Right atrium auricular region (tissue), 2 donors: ENCODE measurements around the gene MAGI2. TPM values are rescaled to one million over a fixed set of nuclear protein-coding genes. Genes with fewer than 3 reads are reported as not detected.

ENCODE experiments used
- DNase-seq: peaks from one replicate; pipeline ENCODE4 v3.0.0-alpha.2; 2019; ENCODE audit warnings: low spot score
- H3K27ac ChIP-seq, 2 donors: fragments of 200-600 bp; sonication (generic); 1 replicate in 1 of 2; 2 replicates in 1 of 2; pipeline ENCODE4 v1.5.1; 2016 to 2019
- H3K27me3 ChIP-seq, 2 donors: fragments of 200-600 bp; sonication (generic); one replicate each; pipeline versions ENCODE4 v1.5.1 to v1.6.0; 2017 to 2019
- H3K36me3 ChIP-seq: fragments of 200-600 bp; sonication (generic); one replicate; pipeline ENCODE4 v1.5.1; 2016
- H3K4me1 ChIP-seq, 2 donors: fragments of 200-600 bp; sonication (generic); one replicate each; pipeline versions ENCODE4 v1.5.1 to v1.6.0; 2017 to 2019
- H3K4me3 ChIP-seq, 2 donors: fragments of 200-600 bp; sonication (generic); 1 replicate in 1 of 2; 2 replicates in 1 of 2; pipeline ENCODE4 v1.5.1; 2017 to 2019; ENCODE audit warnings: mild to moderate bottlenecking in 1 of 2, moderate library complexity in 1 of 2
- H3K9me3 ChIP-seq, 2 donors: fragments of 200-600 bp; sonication (generic); one replicate each; pipeline ENCODE4 v1.5.1; 2019
- CTCF ChIP-seq, 2 donors: fragments of 200-600 bp; sonication (generic); IDR thresholded peaks; one replicate each; pipeline ENCODE4 v1.5.1; 2019; ENCODE audit warnings: antibody characterized with exemption in 2 of 2
- total RNA-seq, 2 donors: library from RNA; depleted of rRNA; stranded (reverse); fragments of >200 nt; gene quantifications; one replicate each; pipeline ENCODE4 v1.1.0, GENCODE V29; 2016

MAGI2 gene
- total RNA-seq, 2 donors from 2014 or later: 5.9 to 6.0 TPM

- no peak overlapping the region for H3K27ac ChIP-seq
- H3K36me3 ChIP-seq: no peaks in the 10 kb centered on the region
- DNase-seq: no peak
- H3K4me3 ChIP-seq: no peak overlapping the region
- H3K4me1 ChIP-seq: peaks cover 0 to 8% of the 10 kb centered on the region in 2 donors
- H3K9me3 ChIP-seq: no peaks in the 10 kb centered on the region
- TF ChIP-seq CTCF (IDR thresholded peaks at IDR 0.05): no peak
- no peaks in the 10 kb centered on the region for H3K27me3 ChIP-seq
These were observed 591.0 kb downstream of the MAGI2 start for GRCh38 chr7:78862411-78862900.

GRCh38 chr7:78852951-78853350 is 600.5 kb downstream of the MAGI2 start:
- no peak for DNase-seq
- H3K27ac ChIP-seq: no peak overlapping the region
- no peak for TF ChIP-seq CTCF (IDR thresholded peaks at IDR 0.05)
- H3K4me1 ChIP-seq: peaks cover 0 to 10% of the 10 kb centered on the region in 2 donors
- H3K4me3 ChIP-seq: no peak overlapping the region
- no peaks in the 10 kb centered on the region for H3K9me3 ChIP-seq
- H3K27me3 ChIP-seq: no peaks in the 10 kb centered on the region
- H3K36me3 ChIP-seq: no peaks in the 10 kb centered on the region

- Histone ChIP-seq H3K27ac (no peak overlapping the region), H3K4me1 (peaks cover 0 to 10% of the 10 kb centered on the region in 2 donors), H3K36me3 (no peaks in the 10 kb centered on the region), H3K9me3 (no peaks in the 10 kb centered on the region), H3K4me3 (no peak overlapping the region), H3K27me3 (no peaks in the 10 kb centered on the region)
- DNase-seq: no peak
- no peak for TF ChIP-seq CTCF (IDR thresholded peaks at IDR 0.05)
These were observed 603.2 kb downstream of the MAGI2 start for GRCh38 chr7:78850093-78850740.

GRCh38 chr7:78845155-78845554 is 608.3 kb downstream of the MAGI2 start:
- no peaks in the 10 kb centered on the region for H3K36me3 ChIP-seq
- no peak for DNase-seq

GRCh38 chr7:78842068-78842467 is 611.4 kb downstream of the MAGI2 start:
- no peak for DNase-seq
- Histone ChIP-seq H3K9me3 (no peaks in the 10 kb centered on the region), H3K4me1 (no peaks in the 10 kb centered on the region), H3K27me3 (no peaks in the 10 kb centered on the region), H3K4me3 (no peak overlapping the region), H3K36me3 (no peaks in the 10 kb centered on the region), H3K27ac (no peak overlapping the region)
- TF ChIP-seq CTCF (IDR thresholded peaks at IDR 0.05): no peak

More at GRCh38 chr7:78845155-78845554, 608.3 kb downstream of the MAGI2 start:
- no peak for TF ChIP-seq CTCF (IDR thresholded peaks at IDR 0.05)
- H3K27me3 ChIP-seq: no peaks in the 10 kb centered on the region
- H3K4me3 ChIP-seq: no peak overlapping the region
- no peaks in the 10 kb centered on the region for H3K9me3 ChIP-seq
- H3K27ac ChIP-seq: no peak overlapping the region
- H3K4me1 ChIP-seq: peaks cover 0 to 2% of the 10 kb centered on the region in 2 donors

DNA sequence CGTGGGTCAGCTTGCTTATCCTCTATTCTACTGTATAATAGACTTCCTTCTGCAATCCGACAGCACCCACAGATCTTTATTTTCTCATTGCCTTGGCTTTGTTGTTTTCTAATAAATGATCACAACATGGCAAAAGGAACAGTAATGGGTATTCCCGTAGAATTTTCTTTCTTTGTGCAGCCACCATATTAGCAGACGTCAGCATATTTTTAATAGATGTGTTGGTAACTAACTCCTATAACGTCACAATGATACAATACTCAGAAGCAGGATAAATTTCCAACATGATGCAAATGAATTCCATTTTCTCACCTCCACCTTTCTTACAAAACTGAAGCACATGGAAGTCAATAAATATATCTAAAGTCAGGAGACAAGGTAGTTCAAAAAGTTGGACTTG is 617.6 kb downstream of the MAGI2 start:
- no peak for DNase-seq
- Histone ChIP-seq H3K4me3 (no peak overlapping the region), H3K27me3 (no peaks in the 10 kb centered on the region), H3K27ac (no peak overlapping the region), H3K4me1 (no peaks in the 10 kb centered on the region), H3K36me3 (no peaks in the 10 kb centered on the region), H3K9me3 (no peaks in the 10 kb centered on the region)
- no peak for TF ChIP-seq CTCF (IDR thresholded peaks at IDR 0.05)
